ENCODE measurements around the gene CAMK2N1. TPM values are rescaled to one million over a fixed set of nuclear protein-coding genes. Genes with fewer than 3 reads are reported as not detected.

Gene CAMK2N1
- total and polyA plus RNA-seq, 2 of the 13 experiments (the other 11 are each of a cell fraction or from before 2014, with no cell fraction given), result 38.0 to 38.6 TPM

GRCh38 chr1:20481643-20482498 lies 4.1 kb downstream of the CAMK2N1 start (continued):
- TF ChIP-seq MAFK (conservative IDR thresholded peaks at IDR 0.05 in 1 of 2, IDR thresholded peaks at IDR 0.05 in 1 of 2; ENCODE audit: low read length in 2 of 2), result no peak
- no peak for TF ChIP-seq ARHGAP35 (CRISPR knock-in tag; IDR thresholded peaks at IDR 0.05; ENCODE audit: borderline replicate concordance)
- TF ChIP-seq RBAK (CRISPR knock-in tag; IDR thresholded peaks at IDR 0.05), result no peak
- TF ChIP-seq MED8 (CRISPR knock-in tag; IDR thresholded peaks at IDR 0.05; ENCODE audit: insufficient replicate concordance), result peak; percentile 50
- TF ChIP-seq AFF4 (CRISPR knock-in tag; IDR thresholded peaks at IDR 0.05), result no peak
- peak; percentile 35; the same call in 1 of the 2 replicates for TF ChIP-seq MED1 (CRISPR knock-in tag; IDR thresholded peaks at IDR 0.05)
- peak; percentile 81; the same call in 1 of the 2 replicates for TF ChIP-seq KDM2A (CRISPR knock-in tag; IDR thresholded peaks at IDR 0.05; ENCODE audit: borderline replicate concordance, low read depth)
- no peak for TF ChIP-seq ZFP82 (CRISPR knock-in tag; IDR thresholded peaks at IDR 0.05; ENCODE audit: borderline replicate concordance)
- TF ChIP-seq ZNF230 (CRISPR knock-in tag; IDR thresholded peaks at IDR 0.05), result no peak
- TF ChIP-seq MEF2D (CRISPR knock-in tag; IDR thresholded peaks at IDR 0.05), result 0 out of 2 replicates have a peak, but pooled peaks have one; percentile 20
- TF ChIP-seq ISX (CRISPR knock-in tag; conservative IDR thresholded peaks at IDR 0.05), result no peak
- TF ChIP-seq ARNT (IDR thresholded peaks at IDR 0.05), result no peak
- no peak for TF ChIP-seq DMAP1 (CRISPR knock-in tag; IDR thresholded peaks at IDR 0.05)
- TF ChIP-seq NR2F6 (IDR thresholded peaks at IDR 0.05), result peak; percentile 57; the same call in 1 of the 2 replicates
- TF ChIP-seq NR2F6 (CRISPR knock-in tag; IDR thresholded peaks at IDR 0.05), result peak; percentile 51; the same call in 1 of the 2 replicates
- TF ChIP-seq NFAT5 (CRISPR knock-in tag; IDR thresholded peaks at IDR 0.05), result 0 out of 2 replicates have a peak, but pooled peaks have one; percentile 45
- TF ChIP-seq ZNF75D (CRISPR knock-in tag; IDR thresholded peaks at IDR 0.05; ENCODE audit: borderline replicate concordance), result no peak
- TF ChIP-seq ZFP91 (CRISPR knock-in tag; IDR thresholded peaks at IDR 0.05; ENCODE audit: borderline replicate concordance), result peak; percentile 22; the same call in 1 of the 2 replicates
- TF ChIP-seq RFXANK (CRISPR knock-in tag; IDR thresholded peaks at IDR 0.05), result no peak
- TF ChIP-seq TCF7L2 (IDR thresholded peaks at IDR 0.05; ENCODE audit: low read depth, low read length), result no peak
